Gastroesophageal sphincter (tissue), 4 donors: ENCODE data around the gene GPR180. TPM values are rescaled to one million over a fixed set of nuclear protein-coding genes. Genes with fewer than 3 reads are reported as not detected.

Source experiments
- ATAC-seq: fragments of 150-250 bp; one replicate; pipeline ENCODE4 v1.9.1; 2016; ENCODE audit warnings: mild to moderate bottlenecking, moderate library complexity
- H3K27ac ChIP-seq, 4 donors: fragments of 200-600 bp; sonication (generic) in 3 of 4; 1 replicate in 3 of 4; 2 replicates in 1 of 4; pipeline ENCODE4 v1.5.1; 2016 to 2019
- H3K27me3 ChIP-seq: fragments of 200-600 bp; sonication (generic); one replicate; pipeline ENCODE4 v1.5.1; 2019
- H3K36me3 ChIP-seq, 2 donors: fragments of 200-600 bp; sonication (generic); one replicate each; pipeline ENCODE4 v1.5.1; 2019; ENCODE audit warnings: control low read depth in 1 of 2
- H3K4me1 ChIP-seq, 3 donors: fragments of 200-600 bp; sonication (generic); 1 replicate in 2 of 3; 2 replicates in 1 of 3; pipeline ENCODE4 v1.5.1; 2016 to 2019; ENCODE audit warnings: control low read depth in 2 of 3
- H3K4me3 ChIP-seq, 2 donors: fragments of 200-600 bp; sonication (generic); one replicate each; pipeline ENCODE4 v1.5.1; 2019; ENCODE audit warnings: mild to moderate bottlenecking in 1 of 2, moderate library complexity in 1 of 2
- H3K9me3 ChIP-seq, 3 donors: fragments of 200-600 bp; sonication (generic); one replicate each; pipeline ENCODE4 v1.5.1; 2017 to 2019; ENCODE audit warnings: control low read depth in 2 of 3
- CTCF ChIP-seq, 4 experiments: fragments of 200-600 bp in 2 of 4; fragments of 450-650 bp in 2 of 4; sonication (generic) in 1 of 4; IDR thresholded peaks; one replicate each; pipeline ENCODE4 v1.5.1; 2017 to 2019; ENCODE audit warnings: antibody characterized with exemption in 4 of 4, mild to moderate bottlenecking in 2 of 4, moderate library complexity in 2 of 4
- EP300 ChIP-seq: sonication (generic); formaldehyde crosslinking; IDR thresholded peaks from one replicate; pipeline ENCODE4 v1.6.1; 2017; ENCODE audit warnings: antibody characterized with exemption, mild to moderate bottlenecking
- POLR2A ChIP-seq, 2 donors: fragments of 450-650 bp; IDR thresholded peaks; one replicate each; pipeline ENCODE4 v1.6.1; 2017; ENCODE audit warnings: antibody characterized with exemption in 2 of 2, mild to moderate bottlenecking in 2 of 2, moderate library complexity in 1 of 2
- POLR2AphosphoS5 ChIP-seq: sonication (generic); formaldehyde crosslinking; IDR thresholded peaks from one replicate; pipeline ENCODE4 v1.6.1; 2017; ENCODE audit warnings: antibody characterized with exemption
- WGBS, 2 donors: methylation state at CpG; one replicate each; pipeline ENCODE4 v1.1.5; 2018; ENCODE audit warnings: low coverage in 1 of 2; 5-methylcytosine and 5-hydroxymethylcytosine counted together
- small RNA-seq, 4 donors: library from RNA; depleted of rRNA; stranded (forward); fragments of <200 nt; gene quantifications; one replicate each; pipeline ENCODE3, GENCODE V24; 2016
- total RNA-seq, 4 donors: library from RNA; depleted of rRNA; stranded (reverse); fragments of >200 nt; gene quantifications; one replicate each; pipeline ENCODE4 v1.1.0, GENCODE V29; 2016

GPR180 gene
- total RNA-seq, 4 donors from 2014 or later = 3.4 to 6.4 (median 5.5) TPM

DNA sequence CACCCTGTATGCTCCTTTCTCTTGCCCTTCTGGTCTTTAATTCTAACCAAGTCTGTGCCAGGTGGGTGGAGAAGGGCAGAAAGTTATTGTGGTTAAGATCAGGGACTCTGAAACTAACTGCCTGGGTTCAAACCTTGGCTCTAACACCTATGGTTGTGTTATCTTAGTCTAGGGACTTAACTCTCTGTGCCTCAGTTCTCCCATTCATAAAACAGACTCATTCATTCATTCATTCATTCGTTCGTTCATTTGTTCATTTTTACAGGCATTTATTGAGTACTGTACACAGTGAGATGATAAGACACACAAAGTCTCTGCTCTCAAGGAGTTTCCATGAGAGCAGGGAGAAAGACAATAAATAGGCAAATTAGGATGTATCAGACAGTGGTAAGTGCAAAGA, 80.6 kb downstream of the GPR180 start:
- Histone ChIP-seq H3K9me3 (no peaks in the 10 kb centered on the region), H3K4me3 (no peak overlapping the region), H3K4me1 (no peaks in the 10 kb centered on the region), H3K36me3 (no peaks in the 10 kb centered on the region), H3K27ac (no peak overlapping the region), H3K27me3 (peaks cover 27% of the 10 kb centered on the region)
- no peak for ATAC-seq
- TF ChIP-seq CTCF (IDR thresholded peaks at IDR 0.05) (no peak), POLR2AphosphoS5 (no peak), POLR2A (IDR thresholded peaks at IDR 0.05) (no peak), EP300 (no peak)
- WGBS, 2 donors = 67% methylated on average over 2 of the region's 2 CpGs; no CpG with 5 or more reads in 1 of the 2 donors

- peaks cover 21% of the 10 kb centered on the region for H3K27me3 ChIP-seq
- TF ChIP-seq POLR2A (IDR thresholded peaks at IDR 0.05) = no peak
- TF ChIP-seq EP300 = no peak
- TF ChIP-seq POLR2AphosphoS5 = no peak
- no peak for TF ChIP-seq CTCF (IDR thresholded peaks at IDR 0.05)
- no peaks in the 10 kb centered on the region for H3K9me3 ChIP-seq
- no peak overlapping the region for H3K4me3 ChIP-seq
- no peaks in the 10 kb centered on the region for H3K4me1 ChIP-seq
- 50 to 58% methylated on average over 5 of the region's 5 CpGs for WGBS, 2 donors
- no peaks in the 10 kb centered on the region for H3K36me3 ChIP-seq
- no peak overlapping the region for H3K27ac ChIP-seq
- no peak for ATAC-seq
These were observed 81.8 kb downstream of the GPR180 start for GRCh38 chr13:94683409-94683808.

Small RNA genes lying within 50 kb of the gene (small RNA-seq; reads per million reads assigned to genes)
- 0 to 0.63 (median 0.13) reads per million in 4 donors for gene RNA5SP36

Other genes starting within 250 kb of the GPR180 start
- gene DCT, start 122.2 kb upstream of the GPR180 start, total RNA-seq = under 1 TPM; 0.13 to 0.31 (median 0.21) TPM
- 10 to 100 TPM in 3 of 4 donors, 1 to 10 TPM in 1; 6.8 to 11.4 (median 10.4) TPM for gene TGDS, start 5.7 kb upstream of the GPR180 start, total RNA-seq
- gene SOX21, start 110.7 kb downstream of the GPR180 start, total RNA-seq = under 1 TPM in 2 of 4 donors, not detected in 2; 0.47 to 0.59 TPM